Medulla oblongata (tissue), 1 donor: ENCODE data around the gene ROBO1.

Experiments used
- DNase-seq: peaks from one replicate; pipeline ENCODE4 v3.0.0-alpha.2; 2015; ENCODE audit errors: extremely low spot score

ROBO1 gene

GRCh38 chr3:79467721-79468120 lies 300.1 kb downstream of the ROBO1 start:
- DNase-seq = no peak

- no peak for DNase-seq
These were observed 306.5 kb downstream of the ROBO1 start for GRCh38 chr3:79461129-79461792.

GRCh38 chr3:79453600-79453999 lies 314.2 kb downstream of the ROBO1 start:
- DNase-seq = no peak

- DNase-seq = no peak
These were observed 331.4 kb downstream of the ROBO1 start for GRCh38 chr3:79436387-79436786.

- DNase-seq = no peak
These were observed 340.7 kb downstream of the ROBO1 start for GRCh38 chr3:79427081-79427480.

- no peak for DNase-seq
These were observed 343.0 kb downstream of the ROBO1 start for GRCh38 chr3:79424811-79425210.

GRCh38 chr3:79423417-79423816 lies 344.4 kb downstream of the ROBO1 start:
- no peak for DNase-seq

GRCh38 chr3:79421273-79421672 lies 346.5 kb downstream of the ROBO1 start:
- no peak for DNase-seq

- DNase-seq = no peak
These were observed 348.8 kb downstream of the ROBO1 start for GRCh38 chr3:79418855-79419621.

GRCh38 chr3:79415356-79415755 lies 352.4 kb downstream of the ROBO1 start:
- DNase-seq = no peak

- DNase-seq = peak; percentile 3
These were observed 353.0 kb downstream of the ROBO1 start for GRCh38 chr3:79414806-79415205.

GRCh38 chr3:79414035-79414434 lies 353.8 kb downstream of the ROBO1 start:
- DNase-seq = no peak

GRCh38 chr3:79412537-79412936 lies 355.3 kb downstream of the ROBO1 start:
- DNase-seq = no peak

GRCh38 chr3:79410617-79411016 lies 357.2 kb downstream of the ROBO1 start:
- no peak for DNase-seq

- DNase-seq = no peak
These were observed 357.7 kb downstream of the ROBO1 start for GRCh38 chr3:79410136-79410535.

GRCh38 chr3:79406175-79406574 lies 361.6 kb downstream of the ROBO1 start:
- DNase-seq = no peak

GRCh38 chr3:79405183-79405582 lies 362.6 kb downstream of the ROBO1 start:
- no peak for DNase-seq

- no peak for DNase-seq
These were observed 371.2 kb downstream of the ROBO1 start for GRCh38 chr3:79396595-79396994.

- no peak for DNase-seq
These were observed 375.3 kb downstream of the ROBO1 start for GRCh38 chr3:79392479-79392878.

GRCh38 chr3:79390352-79390751 lies 377.4 kb downstream of the ROBO1 start:
- DNase-seq = no peak

- DNase-seq = no peak
These were observed 382.6 kb downstream of the ROBO1 start for GRCh38 chr3:79385211-79385610.

- DNase-seq = no peak
These were observed 384.3 kb downstream of the ROBO1 start for GRCh38 chr3:79383402-79384012.

- no peak for DNase-seq
These were observed 387.2 kb downstream of the ROBO1 start for GRCh38 chr3:79380581-79380980.
